IPS DF 6.9 (cell line): Measurements from ENCODE around the gene TRMT112.
A peak's percentile ranks its signal among the peaks of the same experiment; 100 is the strongest.

ENCODE experiments used
- DNase-seq: peaks from one replicate; pipeline ENCODE4 v3.0.0-alpha.2; 2013; ENCODE audit warnings: low read depth, low spot score
- H3K27ac ChIP-seq: one replicate; pipeline ENCODE4 v1.5.1; 2013; ENCODE audit warnings: low read length, control low read depth
- H3K27me3 ChIP-seq: 2 replicates; pipeline ENCODE4 v1.6.1; 2013; ENCODE audit warnings: mild to moderate bottlenecking, low read length; ENCODE audit not compliant: control insufficient read depth, insufficient read depth
- H3K36me3 ChIP-seq: 2 replicates; pipeline ENCODE4 v1.6.1; 2013; ENCODE audit warnings: low read length; ENCODE audit not compliant: control insufficient read depth, insufficient read depth
- H3K4me1 ChIP-seq: 2 replicates; pipeline ENCODE4 v1.6.1; 2013; ENCODE audit warnings: low read length; ENCODE audit not compliant: control insufficient read depth, insufficient read depth
- H3K4me3 ChIP-seq: 2 replicates; pipeline ENCODE4 v1.5.1; 2013; ENCODE audit warnings: mild to moderate bottlenecking, low read length
- H3K9me3 ChIP-seq: 2 replicates; pipeline ENCODE4 v1.6.1; 2013; ENCODE audit warnings: low read length, inconsistent platforms; ENCODE audit not compliant: control insufficient read depth, insufficient read depth
- WGBS: extraction: QIAGEN DNeasy Blood & Tissue Kit; methylation state at CpG from one replicate; pipeline ENCODE4 v1.1.7; 2013; ENCODE audit warnings: mixed read lengths, missing lambda C conversion rate; ENCODE audit not compliant: insufficient read length, insufficient coverage; 5-methylcytosine and 5-hydroxymethylcytosine counted together

The TRMT112 gene

GRCh38 chr11:64290352-64291261, 26.8 kb downstream of the TRMT112 start:
- Histone ChIP-seq H3K27me3 (peaks cover 53% of the 10 kb centered on the region), H3K9me3 (no peaks in the 10 kb centered on the region), H3K4me3 (no peak overlapping the region), H3K27ac (no peak overlapping the region), H3K4me1 (peaks cover 9% of the 10 kb centered on the region; the same call in 1 of the 2 replicates), H3K36me3 (no peaks in the 10 kb centered on the region)
- WGBS: no CpG with 5 or more reads among the region's 10 CpGs
- DNase-seq: no peak

- no CpG with 5 or more reads among the region's 13 CpGs for WGBS
- H3K4me3 ChIP-seq: no peak overlapping the region
- H3K27me3 ChIP-seq: peaks cover 39% of the 10 kb centered on the region
- no peaks in the 10 kb centered on the region for H3K36me3 ChIP-seq
- no peaks in the 10 kb centered on the region for H3K9me3 ChIP-seq
- no peak for DNase-seq
- no peak overlapping the region for H3K27ac ChIP-seq
- H3K4me1 ChIP-seq: peaks cover 9% of the 10 kb centered on the region; the same call in 1 of the 2 replicates
Observed at GRCh38 chr11:64289002-64289564, 28.3 kb downstream of the TRMT112 start.

GRCh38 chr11:64288353-64288750, 29.0 kb downstream of the TRMT112 start:
- DNase-seq: no peak
- no peak overlapping the region for H3K27ac ChIP-seq

GRCh38 chr11:64287676-64288352, 29.5 kb downstream of the TRMT112 start:
- H3K9me3 ChIP-seq: no peaks in the 10 kb centered on the region
- peaks cover 26% of the 10 kb centered on the region for H3K27me3 ChIP-seq
- H3K27ac ChIP-seq: no peak overlapping the region
- H3K4me3 ChIP-seq: no peak overlapping the region; the same call in 1 of the 2 replicates
- H3K36me3 ChIP-seq: no peaks in the 10 kb centered on the region
- peaks cover 9% of the 10 kb centered on the region; the same call in 1 of the 2 replicates for H3K4me1 ChIP-seq
- DNase-seq: no peak
- WGBS: no CpG with 5 or more reads among the region's 33 CpGs

More at GRCh38 chr11:64288353-64288750, 29.0 kb downstream of the TRMT112 start:
- Histone ChIP-seq H3K4me1 (peaks cover 9% of the 10 kb centered on the region; the same call in 1 of the 2 replicates), H3K27me3 (peaks cover 31% of the 10 kb centered on the region), H3K9me3 (no peaks in the 10 kb centered on the region), H3K4me3 (no peak overlapping the region), H3K36me3 (no peaks in the 10 kb centered on the region)
- no CpG with 5 or more reads among the region's 9 CpGs for WGBS

- Histone ChIP-seq H3K36me3 (no peaks in the 10 kb centered on the region), H3K27me3 (peaks cover 16% of the 10 kb centered on the region), H3K4me3 (no peak overlapping the region), H3K9me3 (no peaks in the 10 kb centered on the region), H3K4me1 (peaks cover 5% of the 10 kb centered on the region; the same call in 1 of the 2 replicates), H3K27ac (no peak overlapping the region)
- DNase-seq: no peak
- WGBS: no CpG with 5 or more reads among the region's 9 CpGs
Observed at GRCh38 chr11:64286801-64287159, 30.6 kb downstream of the TRMT112 start.

- no peaks in the 10 kb centered on the region for H3K36me3 ChIP-seq
- no peak for DNase-seq
- no peak overlapping the region for H3K27ac ChIP-seq
- H3K4me1 ChIP-seq: peaks cover 5% of the 10 kb centered on the region; the same call in 1 of the 2 replicates
- H3K9me3 ChIP-seq: no peaks in the 10 kb centered on the region
- peak overlapping the region; percentile 83; the same call in 1 of the 2 replicates for H3K4me3 ChIP-seq
- WGBS: no CpG with 5 or more reads among the region's 40 CpGs
- peaks cover 12% of the 10 kb centered on the region for H3K27me3 ChIP-seq
Observed at GRCh38 chr11:64285885-64286800, 31.2 kb downstream of the TRMT112 start.

GRCh38 chr11:64284962-64285884, 32.1 kb downstream of the TRMT112 start, which contains the start of gene GPR137:
GPR137 (plus strand) TSS chr11:64285848; CDS start chr11:64286525, 677 bp downstream.
- Histone ChIP-seq H3K9me3 (no peaks in the 10 kb centered on the region), H3K27me3 (peaks cover 2% of the 10 kb centered on the region), H3K4me1 (peaks cover 5% of the 10 kb centered on the region; the same call in 1 of the 2 replicates), H3K36me3 (no peaks in the 10 kb centered on the region), H3K27ac (no peak within 1 kb of the TSS), H3K4me3 (peak within 1 kb of the TSS; percentile 83; the same call in 1 of the 2 replicates)
- no peak for DNase-seq
- no CpG with 5 or more reads among the region's 102 CpGs for WGBS

- H3K36me3 ChIP-seq: no peaks in the 10 kb centered on the region
- no peaks in the 10 kb centered on the region for H3K9me3 ChIP-seq
- no peak for DNase-seq
- no peak within 1 kb of the TSS for H3K27ac ChIP-seq
- H3K4me1 ChIP-seq: peaks cover 5% of the 10 kb centered on the region; the same call in 1 of the 2 replicates
- WGBS: no CpG with 5 or more reads among the region's 44 CpGs
- peak within 1 kb of the TSS; percentile 83; the same call in 1 of the 2 replicates for H3K4me3 ChIP-seq
- no peaks in the 10 kb centered on the region for H3K27me3 ChIP-seq
Observed at GRCh38 chr11:64284048-64284961, 33.1 kb downstream of the TRMT112 start, which contains the start of gene BAD. BAD (minus strand) TSS chr11:64284665; CDS start chr11:64284368, 297 bp downstream.
